ENCODE data around the gene KRT14. TPM values are rescaled to one million over a fixed set of nuclear protein-coding genes. Genes with fewer than 3 reads are reported as not detected.
"Not testable (repeated sequence)": the region's sequence is repeated elsewhere in the genome, so short reads cannot be mapped to it uniquely, and the experiment has no call there.

Gene KRT14
- total RNA-seq, 2 donors from 2014 or later = 6.9 to 18.7 TPM

- peaks cover 0 to 12% of the 10 kb centered on the region in 2 donors for H3K4me1 ChIP-seq (ENCODE audit: control insufficient read depth in 1 of 2, low read depth in 2 of 2)
- no peaks in the 10 kb centered on the region for H3K36me3 ChIP-seq
- H3K27me3 ChIP-seq (replicated peaks; ENCODE audit: insufficient read depth) = no peaks in the 10 kb centered on the region
- no peak overlapping the region for H3K4me3 ChIP-seq
- TF ChIP-seq CTCF (IDR thresholded peaks at IDR 0.05) = no peak
- no peaks in the 10 kb centered on the region for H3K9me3 ChIP-seq
- ATAC-seq (ENCODE audit: insufficient number of reproducible peaks, low FRiP score, low read depth) = no peak
- no peak for DNase-seq (ENCODE audit: low spot score)
- no peak overlapping the region for H3K27ac ChIP-seq
These were observed 31.8 kb upstream of the KRT14 start for GRCh38 chr17:41618341-41619035.

GRCh38 chr17:41617698-41618097 lies 31.0 kb upstream of the KRT14 start:
- DNase-seq (ENCODE audit: low spot score) (no peak), ATAC-seq (ENCODE audit: insufficient number of reproducible peaks, low FRiP score, low read depth) (no peak)
- TF ChIP-seq CTCF (IDR thresholded peaks at IDR 0.05) = no peak
- peaks cover 0 to 7% of the 10 kb centered on the region in 2 donors for H3K4me1 ChIP-seq (ENCODE audit: control insufficient read depth in 1 of 2, low read depth in 2 of 2)
- no peaks in the 10 kb centered on the region for H3K36me3 ChIP-seq
- no peak overlapping the region for H3K27ac ChIP-seq
- no peaks in the 10 kb centered on the region for H3K27me3 ChIP-seq (replicated peaks; ENCODE audit: insufficient read depth)
- no peak overlapping the region for H3K4me3 ChIP-seq
- H3K9me3 ChIP-seq = no peaks in the 10 kb centered on the region

- Histone ChIP-seq H3K4me1 (ENCODE audit: control insufficient read depth in 1 of 2, low read depth in 2 of 2) (peaks cover 0 to 7% of the 10 kb centered on the region in 2 donors), H3K4me3 (no peak overlapping the region), H3K9me3 (no peaks in the 10 kb centered on the region), H3K36me3 (no peaks in the 10 kb centered on the region), H3K27me3 (replicated peaks; ENCODE audit: insufficient read depth) (no peaks in the 10 kb centered on the region), H3K27ac (no peak overlapping the region)
- no peak for DNase-seq (ENCODE audit: low spot score)
- ATAC-seq (ENCODE audit: insufficient number of reproducible peaks, low FRiP score, low read depth) = no peak
- no peak for TF ChIP-seq CTCF (IDR thresholded peaks at IDR 0.05)
These were observed 30.4 kb upstream of the KRT14 start for GRCh38 chr17:41617136-41617535.

- not testable (repeated sequence) for ATAC-seq (ENCODE audit: insufficient number of reproducible peaks, low FRiP score, low read depth); H3K4me1 ChIP-seq (ENCODE audit: control insufficient read depth in 1 of 2, low read depth in 2 of 2); DNase-seq (ENCODE audit: low spot score)
These were observed 29.8 kb upstream of the KRT14 start for GRCh38 chr17:41616486-41616885.

GRCh38 chr17:41615454-41615853 lies 28.8 kb upstream of the KRT14 start:
- TF ChIP-seq CTCF (IDR thresholded peaks at IDR 0.05) = no peak
- ATAC-seq (ENCODE audit: insufficient number of reproducible peaks, low FRiP score, low read depth) = no peak
- no peak overlapping the region for H3K27ac ChIP-seq
- H3K4me1 ChIP-seq (ENCODE audit: control insufficient read depth in 1 of 2, low read depth in 2 of 2) = peaks cover 0 to under 1% of the 10 kb centered on the region in 2 donors
- H3K27me3 ChIP-seq (replicated peaks; ENCODE audit: insufficient read depth) = no peaks in the 10 kb centered on the region
- no peaks in the 10 kb centered on the region for H3K36me3 ChIP-seq
- DNase-seq (ENCODE audit: low spot score) = no peak
- H3K9me3 ChIP-seq = no peaks in the 10 kb centered on the region
- H3K4me3 ChIP-seq = no peak overlapping the region

More at GRCh38 chr17:41616486-41616885, 29.8 kb upstream of the KRT14 start:
- not testable (repeated sequence) for H3K36me3 ChIP-seq; H3K4me3 ChIP-seq; H3K27ac ChIP-seq; H3K27me3 ChIP-seq (replicated peaks; ENCODE audit: insufficient read depth); H3K9me3 ChIP-seq

GRCh38 chr17:41614767-41615166 lies 28.1 kb upstream of the KRT14 start:
- not testable (repeated sequence) for H3K27me3 ChIP-seq (replicated peaks; ENCODE audit: insufficient read depth); H3K27ac ChIP-seq; DNase-seq (ENCODE audit: low spot score); H3K9me3 ChIP-seq; H3K36me3 ChIP-seq; ATAC-seq (ENCODE audit: insufficient number of reproducible peaks, low FRiP score, low read depth); H3K4me3 ChIP-seq; H3K4me1 ChIP-seq (ENCODE audit: control insufficient read depth in 1 of 2, low read depth in 2 of 2)

Measured in thoracic aorta (tissue), 2 donors.